ENCODE measurements around the gene VAT1L.

GRCh38 chr16:77975942-77976341 lies 187.6 kb downstream of the VAT1L start:
- TF ChIP-seq, protein P1, sequence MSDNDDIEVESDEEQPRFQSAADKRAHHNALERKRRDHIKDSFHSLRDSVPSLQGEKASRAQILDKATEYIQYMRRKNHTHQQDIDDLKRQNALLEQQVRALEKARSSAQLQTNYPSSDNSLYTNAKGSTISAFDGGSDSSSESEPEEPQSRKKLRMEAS (IDR thresholded peaks at IDR 0.05; ENCODE audit: low read depth, low read length) = no peak
- no peak for TF ChIP-seq YY1 (IDR thresholded peaks at IDR 0.05; ENCODE audit: low read depth, low read length)
- no peak for TF ChIP-seq NRF1 (conservative IDR thresholded peaks at IDR 0.05; ENCODE audit: low read depth, low read length)
- TF ChIP-seq USF2 (IDR thresholded peaks at IDR 0.05; ENCODE audit: borderline replicate concordance, low read depth, low read length) = no peak
- no peak for TF ChIP-seq EZH2 (IDR thresholded peaks at IDR 0.05; ENCODE audit: borderline replicate concordance, control insufficient read depth, low read depth, low read length)
- TF ChIP-seq POLR2AphosphoS5 (IDR thresholded peaks at IDR 0.05; ENCODE audit: low read length) = no peak
- no peak for TF ChIP-seq PKNOX1 (IDR thresholded peaks at IDR 0.05)
- TF ChIP-seq CUX1 (IDR thresholded peaks at IDR 0.05; ENCODE audit: insufficient replicate concordance, low read depth, low read length) = no peak
- no peak for TF ChIP-seq REST (IDR thresholded peaks at IDR 0.05; ENCODE audit: low read depth, low read length)
